Measurements from ENCODE around the gene ROS1. TPM values are rescaled to one million over a fixed set of nuclear protein-coding genes. Genes with fewer than 3 reads are reported as not detected.
A peak's percentile ranks its signal among the peaks of the same experiment; 100 is the strongest.
"Not testable (repeated sequence)": the region's sequence is repeated elsewhere in the genome, so short reads cannot be mapped to it uniquely, and the experiment has no call there.

The ROS1 gene
- total RNA-seq, 1 donor = 0.18 TPM

GRCh38 chr6:117451671-117452070 is 25.9 kb upstream of the ROS1 start:
- no peak overlapping the region for H3K4me3 ChIP-seq (ENCODE audit: low read depth, low read length)
- TF ChIP-seq CTCF (IDR thresholded peaks at IDR 0.05; ENCODE audit: insufficient read depth, low read length) = no peak
- DNase-seq (ENCODE audit: low read depth) = no peak

DNA sequence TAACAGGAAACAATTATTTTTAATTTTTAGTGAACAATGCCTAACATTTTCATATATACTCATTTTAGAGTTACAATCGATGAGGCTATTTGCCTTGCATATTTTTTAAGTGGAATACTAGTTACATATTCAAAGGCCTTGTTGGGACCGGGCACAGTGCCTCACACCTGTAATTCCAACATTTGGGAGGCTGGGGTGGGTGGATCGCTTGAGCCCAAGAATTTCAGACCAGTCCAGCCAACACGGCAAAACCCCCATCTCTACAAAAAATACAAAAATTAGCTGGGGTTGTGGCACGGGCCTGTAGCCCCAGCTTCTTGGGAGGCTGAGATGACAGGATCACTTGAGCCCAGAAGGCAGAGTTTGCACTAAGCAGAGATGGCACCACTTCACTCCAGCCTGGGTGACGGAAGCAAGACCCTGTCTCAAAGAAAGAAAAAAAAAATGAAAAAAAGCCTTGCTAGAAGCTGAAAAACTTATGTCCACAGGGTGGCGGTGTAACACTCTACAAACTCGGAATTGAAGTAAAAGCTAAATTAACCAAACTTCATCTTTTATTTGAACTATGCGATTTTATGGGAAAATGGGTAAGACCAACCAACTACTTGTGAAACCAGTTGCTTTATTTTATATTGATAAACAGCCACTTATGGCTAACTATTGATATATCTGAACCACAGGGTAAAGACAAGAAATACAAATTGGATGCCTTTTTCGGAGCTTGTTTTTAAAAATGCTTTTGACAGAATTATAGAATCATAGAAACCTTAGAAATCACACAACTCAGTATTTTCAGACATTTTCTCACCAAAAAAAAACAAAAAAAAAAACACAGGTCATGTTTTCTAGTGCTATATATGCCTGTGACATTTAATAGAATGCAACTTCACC is 24.1 kb upstream of the ROS1 start:
- peak; percentile 93 for DNase-seq (ENCODE audit: low read depth)
- TF ChIP-seq CTCF (IDR thresholded peaks at IDR 0.05; ENCODE audit: insufficient read depth, low read length) = peak; percentile 63
- H3K4me3 ChIP-seq (ENCODE audit: low read depth, low read length) = no peak overlapping the region

- DNase-seq (ENCODE audit: low read depth) = peak; percentile 96
- H3K4me3 ChIP-seq (ENCODE audit: low read depth, low read length) = no peak overlapping the region
- TF ChIP-seq CTCF (IDR thresholded peaks at IDR 0.05; ENCODE audit: insufficient read depth, low read length) = no peak
These were observed 23.2 kb upstream of the ROS1 start for GRCh38 chr6:117448732-117449485.

- peak; percentile 23 for DNase-seq (ENCODE audit: low read depth)
- TF ChIP-seq CTCF (IDR thresholded peaks at IDR 0.05; ENCODE audit: insufficient read depth, low read length) = no peak
These were observed 22.3 kb upstream of the ROS1 start for GRCh38 chr6:117448011-117448410.

DNA sequence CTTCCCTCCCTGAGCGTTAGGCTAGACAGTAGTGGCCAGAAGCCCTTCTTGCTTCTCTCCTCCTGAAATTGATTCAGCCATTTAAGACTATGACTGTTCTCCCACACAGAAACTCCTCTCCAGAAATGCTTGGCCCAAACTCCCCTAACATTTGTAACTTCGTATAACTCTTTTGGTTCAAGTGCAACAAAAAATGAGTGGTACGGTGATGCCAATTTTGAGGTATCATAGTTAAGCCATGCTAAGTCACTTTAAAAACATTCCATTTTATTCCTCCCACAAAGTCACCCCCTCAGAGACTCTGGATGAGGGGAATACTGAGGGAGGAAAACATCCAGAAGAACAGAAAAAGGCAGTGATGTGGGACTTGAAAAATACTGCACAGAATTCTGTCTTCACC is 21.1 kb upstream of the ROS1 start:
- H3K4me3 ChIP-seq (ENCODE audit: low read depth, low read length) = no peak overlapping the region
- no peak for TF ChIP-seq CTCF (IDR thresholded peaks at IDR 0.05; ENCODE audit: insufficient read depth, low read length)
- DNase-seq (ENCODE audit: low read depth) = peak; percentile 40

More at GRCh38 chr6:117448011-117448410, 22.3 kb upstream of the ROS1 start:
- H3K4me3 ChIP-seq (ENCODE audit: low read depth, low read length) = no peak overlapping the region

- H3K4me3 ChIP-seq (ENCODE audit: low read depth, low read length) = no peak overlapping the region
- TF ChIP-seq CTCF (IDR thresholded peaks at IDR 0.05; ENCODE audit: insufficient read depth, low read length) = no peak
- peak; percentile 61 for DNase-seq (ENCODE audit: low read depth)
These were observed 18.9 kb upstream of the ROS1 start for GRCh38 chr6:117444600-117444999.

- H3K4me3 ChIP-seq (ENCODE audit: low read depth, low read length); DNase-seq (ENCODE audit: low read depth): not testable (repeated sequence)
These were observed 16.6 kb upstream of the ROS1 start for GRCh38 chr6:117442313-117442712.
